GM12873 (cell line): ENCODE measurements around the gene SPI1.

Experiments used
- TF ChIP-seq, protein P1 (sequence below): IDR thresholded peaks from 2 replicates; pipeline ENCODE4 v1.5.1; 2012; ENCODE audit warnings: low read depth, mild to moderate bottlenecking, moderate library complexity, low read length, control low read depth; ENCODE audit not compliant: insufficient read depth; ENCODE audit errors: missing control alignments

Gene SPI1

DNA sequence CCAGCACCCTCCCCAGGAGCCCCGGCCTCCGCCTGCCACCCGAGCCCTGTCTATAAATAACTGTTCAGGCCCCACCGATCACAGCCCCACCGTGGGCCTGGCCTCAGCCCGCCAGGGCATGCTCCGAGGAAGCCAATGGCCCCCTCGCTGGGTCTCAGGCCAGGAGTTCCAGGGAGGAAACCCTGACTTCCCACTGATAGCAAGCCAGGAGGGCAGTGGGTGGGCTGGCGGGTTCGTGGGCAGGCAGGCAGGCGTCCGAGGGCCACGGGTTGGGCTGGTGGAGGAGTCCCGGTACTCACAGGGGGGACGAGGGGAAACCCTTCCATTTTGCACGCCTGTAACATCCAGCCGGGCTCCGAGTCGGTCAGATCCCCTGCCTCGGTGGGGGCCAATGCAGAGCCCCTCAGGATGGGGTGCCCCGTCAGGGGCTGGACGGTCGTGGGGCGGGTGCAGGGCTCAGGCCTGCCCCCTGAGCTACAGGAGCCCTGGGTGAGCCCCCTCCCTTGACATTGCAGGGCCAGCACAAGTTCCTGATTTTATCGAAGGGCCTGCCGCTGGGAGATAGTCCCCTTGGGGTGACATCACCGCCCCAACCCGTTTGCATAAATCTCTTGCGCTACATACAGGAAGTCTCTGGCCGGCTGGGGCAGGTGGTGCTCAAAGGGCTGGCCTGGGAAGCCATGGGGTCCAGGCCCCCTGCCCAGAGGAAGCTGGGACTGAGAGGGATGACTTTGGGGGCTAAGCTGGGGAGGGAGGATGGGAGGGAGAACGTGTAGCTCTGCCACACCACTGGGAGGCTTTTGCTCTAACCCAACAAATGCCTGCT, at the start of gene SPI1:
Gene SPI1, minus strand, starts transcription at position 538 of the 826 bp plus-strand sequence. Its CDS starts 194 bp downstream, at position 344.
- TF ChIP-seq, protein P1, sequence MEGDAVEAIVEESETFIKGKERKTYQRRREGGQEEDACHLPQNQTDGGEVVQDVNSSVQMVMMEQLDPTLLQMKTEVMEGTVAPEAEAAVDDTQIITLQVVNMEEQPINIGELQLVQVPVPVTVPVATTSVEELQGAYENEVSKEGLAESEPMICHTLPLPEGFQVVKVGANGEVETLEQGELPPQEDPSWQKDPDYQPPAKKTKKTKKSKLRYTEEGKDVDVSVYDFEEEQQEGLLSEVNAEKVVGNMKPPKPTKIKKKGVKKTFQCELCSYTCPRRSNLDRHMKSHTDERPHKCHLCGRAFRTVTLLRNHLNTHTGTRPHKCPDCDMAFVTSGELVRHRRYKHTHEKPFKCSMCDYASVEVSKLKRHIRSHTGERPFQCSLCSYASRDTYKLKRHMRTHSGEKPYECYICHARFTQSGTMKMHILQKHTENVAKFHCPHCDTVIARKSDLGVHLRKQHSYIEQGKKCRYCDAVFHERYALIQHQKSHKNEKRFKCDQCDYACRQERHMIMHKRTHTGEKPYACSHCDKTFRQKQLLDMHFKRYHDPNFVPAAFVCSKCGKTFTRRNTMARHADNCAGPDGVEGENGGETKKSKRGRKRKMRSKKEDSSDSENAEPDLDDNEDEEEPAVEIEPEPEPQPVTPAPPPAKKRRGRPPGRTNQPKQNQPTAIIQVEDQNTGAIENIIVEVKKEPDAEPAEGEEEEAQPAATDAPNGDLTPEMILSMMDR, result no peak

- TF ChIP-seq, protein P1, result no peak
Observed at GRCh38 chr11:47426062-47426956, 48.0 kb upstream of the SPI1 start, which contains the start of gene PSMC3. Gene PSMC3, minus strand, starts transcription at chr11:47426439. Its CDS starts 160 bp downstream, at chr11:47426279.

- TF ChIP-seq, protein P1, result no peak
Observed at GRCh38 chr11:47425611-47426010, 47.3 kb upstream of the SPI1 start.

DNA sequence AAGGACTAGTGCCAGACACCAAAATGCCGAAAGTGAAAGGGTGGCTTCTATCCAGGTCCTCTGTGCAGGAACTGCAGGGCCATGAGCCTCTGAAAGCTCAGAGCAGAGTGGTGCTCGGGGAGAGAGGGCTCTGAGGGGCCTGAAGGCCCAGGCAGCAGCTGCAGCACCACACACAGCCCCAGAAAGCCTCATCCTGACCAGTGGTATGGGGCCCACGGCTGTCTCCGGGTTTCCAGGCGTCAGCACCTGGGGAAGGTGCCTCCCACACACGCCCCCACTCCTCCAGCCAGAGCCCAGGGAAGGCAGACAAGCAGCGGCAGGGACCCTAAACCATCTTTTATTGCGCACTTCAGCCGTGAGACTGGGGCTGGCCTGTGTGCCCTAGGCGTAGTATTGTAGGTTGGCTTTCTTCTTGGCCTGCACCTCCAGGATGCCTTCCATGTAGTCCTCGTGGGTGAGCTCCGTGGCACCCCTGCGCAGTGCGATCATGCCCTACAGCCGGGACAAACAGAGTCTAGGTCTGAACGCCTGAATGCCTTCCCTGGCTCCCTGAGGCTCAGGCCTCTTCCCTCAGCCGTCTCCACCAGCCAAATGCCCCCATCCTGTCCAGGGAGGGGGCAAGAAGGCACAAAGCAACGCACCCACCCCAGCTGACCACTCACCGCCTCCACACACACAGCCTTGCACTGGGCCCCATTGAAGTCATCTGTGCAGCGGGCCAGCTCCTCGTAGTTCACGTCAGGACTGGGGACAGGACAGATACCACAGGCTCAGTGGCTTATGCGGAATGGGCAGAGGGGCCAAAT, 40.3 kb upstream of the SPI1 start:
- TF ChIP-seq, protein P1, result no peak

DNA sequence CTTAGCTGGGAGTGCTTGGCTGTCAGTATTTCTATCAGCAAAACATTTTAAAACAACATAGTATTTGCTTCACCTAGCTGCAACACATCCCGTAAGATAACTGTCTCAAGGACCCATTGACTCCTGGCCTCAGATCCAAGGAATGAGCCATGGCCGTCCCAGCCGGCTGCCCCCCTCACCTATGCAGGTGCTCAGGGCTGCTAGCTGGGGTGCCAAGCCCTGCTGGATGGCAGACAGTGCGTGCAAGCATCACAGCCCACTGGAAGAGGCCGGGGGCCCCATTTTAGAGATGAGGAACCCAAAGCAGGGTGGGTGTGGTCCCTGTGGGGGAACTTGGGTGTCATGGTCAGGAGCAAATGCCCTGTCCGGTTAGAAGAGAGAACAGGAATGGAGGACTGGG, 39.4 kb upstream of the SPI1 start:
- TF ChIP-seq, protein P1, result no peak

- TF ChIP-seq, protein P1, result no peak
Observed at GRCh38 chr11:47415949-47416472, 37.7 kb upstream of the SPI1 start.
